Mammary epithelial cell (primary cell): ENCODE results near the gene CAMTA1.

Source experiments
- EZH2 ChIP-seq: IDR thresholded peaks from 2 replicates; pipeline ENCODE4 v1.6.1; 2012; ENCODE audit warnings: low read length, inconsistent platforms, borderline replicate concordance
- TF ChIP-seq, protein P1 (sequence below), 2 donors: IDR thresholded peaks in 1 of 2; conservative IDR thresholded peaks in 1 of 2; 2 replicates each; pipeline ENCODE4 v1.5.1; 2011 to 2012; ENCODE audit warnings: inconsistent platforms in 2 of 2, low read length in 2 of 2, mild to moderate bottlenecking in 2 of 2, control low read depth in 1 of 2, low read depth in 1 of 2; ENCODE audit not compliant: insufficient read depth in 1 of 2; ENCODE audit errors: extremely low read depth in 1 of 2

DNA sequence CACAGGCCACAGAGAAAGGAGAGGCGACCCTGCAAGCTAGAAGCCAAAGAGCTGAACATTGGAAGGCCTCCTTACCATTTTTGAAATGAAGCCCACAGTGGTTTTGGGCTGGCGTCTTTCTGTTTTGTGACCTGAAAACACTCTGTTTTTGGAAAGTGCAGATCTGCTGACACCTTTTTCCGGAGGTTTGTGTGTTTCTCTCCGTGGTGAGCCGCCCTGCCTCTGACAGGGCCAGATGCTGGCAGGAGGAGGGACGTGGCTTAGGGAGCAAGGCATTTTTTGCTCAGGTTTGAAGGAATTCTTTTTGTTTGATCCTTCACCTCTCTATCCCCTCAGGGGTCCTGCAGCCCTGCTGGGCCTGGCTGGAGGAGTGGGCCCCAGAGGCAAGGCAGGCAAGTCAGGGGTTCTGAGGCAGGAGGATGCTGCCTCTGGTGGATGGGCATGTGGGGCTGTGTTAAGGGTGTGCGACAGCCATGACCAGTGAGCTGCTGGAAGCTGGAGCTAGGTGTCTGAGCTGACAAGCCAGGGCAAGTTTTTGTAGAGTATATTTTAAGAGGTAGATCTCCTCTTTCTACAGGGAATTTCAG lies 133.8 kb downstream of the CAMTA1 start:
- TF ChIP-seq, protein P1, sequence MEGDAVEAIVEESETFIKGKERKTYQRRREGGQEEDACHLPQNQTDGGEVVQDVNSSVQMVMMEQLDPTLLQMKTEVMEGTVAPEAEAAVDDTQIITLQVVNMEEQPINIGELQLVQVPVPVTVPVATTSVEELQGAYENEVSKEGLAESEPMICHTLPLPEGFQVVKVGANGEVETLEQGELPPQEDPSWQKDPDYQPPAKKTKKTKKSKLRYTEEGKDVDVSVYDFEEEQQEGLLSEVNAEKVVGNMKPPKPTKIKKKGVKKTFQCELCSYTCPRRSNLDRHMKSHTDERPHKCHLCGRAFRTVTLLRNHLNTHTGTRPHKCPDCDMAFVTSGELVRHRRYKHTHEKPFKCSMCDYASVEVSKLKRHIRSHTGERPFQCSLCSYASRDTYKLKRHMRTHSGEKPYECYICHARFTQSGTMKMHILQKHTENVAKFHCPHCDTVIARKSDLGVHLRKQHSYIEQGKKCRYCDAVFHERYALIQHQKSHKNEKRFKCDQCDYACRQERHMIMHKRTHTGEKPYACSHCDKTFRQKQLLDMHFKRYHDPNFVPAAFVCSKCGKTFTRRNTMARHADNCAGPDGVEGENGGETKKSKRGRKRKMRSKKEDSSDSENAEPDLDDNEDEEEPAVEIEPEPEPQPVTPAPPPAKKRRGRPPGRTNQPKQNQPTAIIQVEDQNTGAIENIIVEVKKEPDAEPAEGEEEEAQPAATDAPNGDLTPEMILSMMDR (conservative IDR thresholded peaks at IDR 0.05 in 1 of 2, IDR thresholded peaks at IDR 0.05 in 1 of 2; ENCODE audit: extremely low read depth in 1 of 2, insufficient read depth in 1 of 2, low read depth in 1 of 2, low read length in 2 of 2): peak in 1 of 2 donors; percentile 10
- no peak for TF ChIP-seq EZH2
